ENCODE data around the gene C16orf89. TPM values are rescaled to one million over a fixed set of nuclear protein-coding genes. Genes with fewer than 3 reads are reported as not detected.

C16orf89 gene
- total RNA-seq, 1 experiment from 2014 or later = 0.17 TPM

DNA sequence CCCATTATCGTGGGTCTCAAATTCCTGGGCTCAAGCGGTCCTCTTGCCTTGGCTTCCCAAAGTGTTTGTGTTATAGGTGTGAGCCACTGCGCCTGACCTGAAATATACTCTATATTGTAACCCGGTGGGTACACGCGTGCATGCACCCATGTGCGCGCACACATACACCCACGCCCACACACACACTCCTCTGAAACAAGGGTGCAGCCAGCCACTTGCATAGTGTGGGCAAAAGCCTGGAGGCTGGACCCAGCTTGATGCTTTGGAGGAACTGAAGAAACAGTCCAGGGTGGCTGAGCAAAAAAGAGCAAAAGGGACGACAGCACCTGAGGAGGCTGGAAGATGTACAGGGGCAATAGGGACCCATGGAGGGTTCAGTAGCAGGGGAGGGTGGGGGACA, 61.9 kb downstream of the C16orf89 start:
- DNase-seq (ENCODE audit: low read depth) = no peak

GRCh38 chr16:5003211-5003610, 62.5 kb downstream of the C16orf89 start:
- no peak for DNase-seq (ENCODE audit: low read depth)

GRCh38 chr16:5002699-5003143, 63.0 kb downstream of the C16orf89 start:
- no peak for DNase-seq (ENCODE audit: low read depth)

DNA sequence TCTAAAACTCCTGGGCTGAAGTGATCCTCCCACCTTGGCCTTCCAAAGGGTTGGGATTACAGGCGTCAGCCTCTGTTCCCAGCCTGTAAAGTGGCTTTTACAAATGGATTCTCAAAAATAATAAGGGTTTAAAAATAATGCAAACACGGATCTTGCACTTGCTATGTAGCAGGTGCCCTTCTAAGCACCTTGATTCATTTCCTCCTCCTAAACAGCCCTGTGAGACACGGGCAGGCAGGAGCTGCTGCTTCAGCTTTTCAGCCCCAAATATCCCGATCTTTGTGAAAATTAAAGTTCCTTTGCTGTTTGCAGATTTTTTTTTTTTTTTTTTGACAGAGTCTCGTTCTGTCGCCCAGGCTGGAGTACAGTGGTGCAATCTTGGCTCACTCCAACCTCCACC, 63.8 kb downstream of the C16orf89 start:
- no peak for DNase-seq (ENCODE audit: low read depth)

- no peak for DNase-seq (ENCODE audit: low read depth)
Observed at GRCh38 chr16:5001571-5001970, 64.2 kb downstream of the C16orf89 start.

DNA sequence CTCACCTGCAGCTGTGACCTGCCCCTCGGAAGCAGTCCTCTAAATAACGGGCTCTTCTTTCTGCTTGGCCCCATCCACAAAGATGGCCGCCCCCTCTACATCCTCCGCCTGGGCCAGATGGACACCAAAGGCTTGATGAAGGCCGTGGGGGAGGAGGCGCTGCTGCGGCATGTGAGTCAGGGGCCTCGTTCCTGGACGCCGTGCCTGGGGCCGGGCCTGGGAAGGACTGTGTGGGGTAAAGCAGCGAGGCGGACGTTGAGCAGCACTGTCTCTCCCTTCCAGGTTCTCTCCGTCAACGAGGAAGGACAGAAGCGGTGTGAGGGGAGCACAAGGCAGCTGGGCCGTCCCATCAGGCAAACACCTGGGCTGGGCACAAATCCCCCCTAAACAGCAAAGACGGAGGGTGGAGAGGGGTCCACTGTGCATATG, 65.2 kb downstream of the C16orf89 start:
- DNase-seq (ENCODE audit: low read depth) = no peak

DNA sequence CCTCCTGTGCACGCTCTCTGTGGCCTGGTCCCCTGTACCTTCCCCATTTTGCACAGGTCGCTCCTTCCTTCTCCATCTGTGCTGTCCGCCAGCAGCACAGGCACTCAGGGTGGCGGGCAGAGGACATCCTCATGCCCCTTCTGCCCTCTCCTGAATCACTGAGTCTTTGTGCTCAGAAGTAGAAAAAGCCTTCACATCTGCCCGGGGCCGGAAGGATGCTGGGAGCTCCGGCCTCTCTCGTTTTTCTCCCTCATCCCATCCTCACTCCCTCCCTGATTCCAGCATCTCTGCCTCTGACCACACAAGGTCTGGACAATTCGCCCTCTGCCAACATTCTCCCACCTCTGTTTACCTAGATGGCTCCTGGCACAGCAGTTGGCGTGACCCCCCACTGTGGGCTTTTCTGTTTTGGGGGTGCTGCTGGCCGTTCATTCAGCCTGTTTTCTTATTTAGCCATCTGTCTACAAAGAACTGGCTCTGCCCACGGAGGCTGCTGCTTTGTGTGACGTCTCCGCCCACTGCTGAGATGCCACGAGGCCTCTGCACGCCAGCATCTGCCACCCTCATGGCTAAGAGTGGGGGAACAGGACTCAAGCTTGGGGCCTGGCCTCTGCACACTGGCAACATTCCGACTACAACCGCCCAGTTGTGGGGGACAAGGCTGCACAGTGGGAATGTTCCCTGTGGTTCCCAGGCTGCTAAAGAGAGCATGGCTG, 70.9 kb downstream of the C16orf89 start:
- no peak for DNase-seq (ENCODE audit: low read depth)

Other genes with a start within 250 kb of the C16orf89 start
- 24.9 and 42.0 TPM in 2 replicates for gene GLYR1, start 218.7 kb downstream of the C16orf89 start, total RNA-seq (2014; rRNA removed; shearing (Covaris generic))
- 22.8 and 48.3 TPM in 2 replicates for gene UBN1, start 218.5 kb downstream of the C16orf89 start, total RNA-seq (2014; rRNA removed; shearing (Covaris generic))
- gene PPL, start 128.8 kb downstream of the C16orf89 start, total RNA-seq (2014; rRNA removed; shearing (Covaris generic)) = 1.8 and 2.2 TPM in 2 replicates
- gene SEC14L5, start 107.6 kb downstream of the C16orf89 start, total RNA-seq (2014; rRNA removed; shearing (Covaris generic)) = 0.02 TPM in 1 of 2 replicates, not detected in the other
- gene NAGPA, start 32.0 kb downstream of the C16orf89 start, total RNA-seq (2014; rRNA removed; shearing (Covaris generic)) = 19.0 and 28.6 TPM in 2 replicates
- gene ALG1, start 5.9 kb upstream of the C16orf89 start, total RNA-seq (2014; rRNA removed; shearing (Covaris generic)) = 20.3 and 23.9 TPM in 2 replicates
- 15.4 and 19.4 TPM in 2 replicates for gene EEF2KMT, start 31.8 kb upstream of the C16orf89 start, total RNA-seq (2014; rRNA removed; shearing (Covaris generic))

All from M059J (cell line).